Measurements from ENCODE around the gene SF3B1. TPM values are rescaled to one million over a fixed set of nuclear protein-coding genes. Genes with fewer than 3 reads are reported as not detected.

The SF3B1 gene
- total RNA-seq, 2 donors from 2014 or later, result 361 to 396 TPM

DNA sequence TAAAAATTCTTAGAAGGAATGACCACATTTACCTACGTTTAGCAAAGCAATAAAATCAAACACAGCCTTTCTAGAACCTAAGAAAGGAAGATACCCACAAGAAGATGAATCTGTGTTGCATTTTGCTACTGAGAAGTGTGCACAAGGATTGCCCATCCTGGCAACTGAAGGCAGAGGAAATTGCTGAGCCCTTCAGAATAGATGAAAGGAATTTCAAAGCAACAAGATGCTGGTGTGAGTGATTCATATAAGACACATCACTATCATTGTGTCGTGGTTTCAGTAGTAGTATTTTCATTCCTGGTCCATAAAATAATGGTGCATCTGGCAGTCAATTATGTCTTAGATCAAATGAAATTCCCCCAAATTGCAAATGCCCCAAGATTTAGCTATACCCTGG is 75.9 kb downstream of the SF3B1 start:
- no peaks in the 10 kb centered on the region for H3K27me3 ChIP-seq
- no peaks in the 10 kb centered on the region for H3K4me1 ChIP-seq
- ATAC-seq (no peak), DNase-seq (no peak)
- no peaks in the 10 kb centered on the region for H3K36me3 ChIP-seq (replicated peaks in 1 of 2; ENCODE audit: insufficient read depth in 1 of 2, low read depth in 2 of 2)
- intact Hi-C loops (cut with DNase I), result no loop called here
- WGBS, 2 donors, result 47 to 51% methylated on average over 2 of the region's 2 CpGs
- H3K4me3 ChIP-seq, result no peak overlapping the region
- no peak overlapping the region for H3K27ac ChIP-seq
- TF ChIP-seq, protein P1, sequence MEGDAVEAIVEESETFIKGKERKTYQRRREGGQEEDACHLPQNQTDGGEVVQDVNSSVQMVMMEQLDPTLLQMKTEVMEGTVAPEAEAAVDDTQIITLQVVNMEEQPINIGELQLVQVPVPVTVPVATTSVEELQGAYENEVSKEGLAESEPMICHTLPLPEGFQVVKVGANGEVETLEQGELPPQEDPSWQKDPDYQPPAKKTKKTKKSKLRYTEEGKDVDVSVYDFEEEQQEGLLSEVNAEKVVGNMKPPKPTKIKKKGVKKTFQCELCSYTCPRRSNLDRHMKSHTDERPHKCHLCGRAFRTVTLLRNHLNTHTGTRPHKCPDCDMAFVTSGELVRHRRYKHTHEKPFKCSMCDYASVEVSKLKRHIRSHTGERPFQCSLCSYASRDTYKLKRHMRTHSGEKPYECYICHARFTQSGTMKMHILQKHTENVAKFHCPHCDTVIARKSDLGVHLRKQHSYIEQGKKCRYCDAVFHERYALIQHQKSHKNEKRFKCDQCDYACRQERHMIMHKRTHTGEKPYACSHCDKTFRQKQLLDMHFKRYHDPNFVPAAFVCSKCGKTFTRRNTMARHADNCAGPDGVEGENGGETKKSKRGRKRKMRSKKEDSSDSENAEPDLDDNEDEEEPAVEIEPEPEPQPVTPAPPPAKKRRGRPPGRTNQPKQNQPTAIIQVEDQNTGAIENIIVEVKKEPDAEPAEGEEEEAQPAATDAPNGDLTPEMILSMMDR (IDR thresholded peaks at IDR 0.05), result no peak
- TF ChIP-seq POLR2A (IDR thresholded peaks at IDR 0.05), result no peak
- H3K9me3 ChIP-seq, result no peaks in the 10 kb centered on the region

DNA sequence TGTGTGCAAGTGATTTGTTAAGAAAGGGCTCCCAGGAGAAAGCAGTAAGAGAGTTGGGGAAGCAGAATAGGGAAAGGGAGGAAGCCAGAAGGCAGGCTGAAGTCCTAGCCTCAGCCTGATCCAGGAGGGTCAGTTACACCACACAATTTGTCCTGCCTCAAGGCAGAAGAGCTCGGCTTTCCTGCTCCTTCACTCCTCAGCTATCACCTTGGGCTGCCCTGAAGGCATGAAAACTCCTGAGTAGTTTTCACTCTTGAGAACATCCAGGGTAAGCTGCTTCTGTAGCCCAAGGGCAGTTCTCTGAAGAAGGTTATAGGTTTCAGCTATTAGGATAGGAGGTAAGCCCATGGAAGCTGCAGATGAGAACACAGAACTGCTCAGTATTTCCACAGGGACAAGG is 76.8 kb downstream of the SF3B1 start:
- DNase-seq (no peak), ATAC-seq (no peak)
- no peaks in the 10 kb centered on the region for H3K36me3 ChIP-seq (replicated peaks in 1 of 2; ENCODE audit: insufficient read depth in 1 of 2, low read depth in 2 of 2)
- WGBS, 2 donors, result 64 to 70% methylated on average over 1 of the region's 1 CpG
- H3K9me3 ChIP-seq, result no peaks in the 10 kb centered on the region
- H3K4me1 ChIP-seq, result no peaks in the 10 kb centered on the region
- TF ChIP-seq POLR2A (IDR thresholded peaks at IDR 0.05), result no peak
- TF ChIP-seq, protein P1 (IDR thresholded peaks at IDR 0.05), result no peak
- H3K27ac ChIP-seq, result no peak overlapping the region
- intact Hi-C loops (cut with DNase I), result no loop called here
- no peaks in the 10 kb centered on the region for H3K27me3 ChIP-seq
- H3K4me3 ChIP-seq, result no peak overlapping the region

DNA sequence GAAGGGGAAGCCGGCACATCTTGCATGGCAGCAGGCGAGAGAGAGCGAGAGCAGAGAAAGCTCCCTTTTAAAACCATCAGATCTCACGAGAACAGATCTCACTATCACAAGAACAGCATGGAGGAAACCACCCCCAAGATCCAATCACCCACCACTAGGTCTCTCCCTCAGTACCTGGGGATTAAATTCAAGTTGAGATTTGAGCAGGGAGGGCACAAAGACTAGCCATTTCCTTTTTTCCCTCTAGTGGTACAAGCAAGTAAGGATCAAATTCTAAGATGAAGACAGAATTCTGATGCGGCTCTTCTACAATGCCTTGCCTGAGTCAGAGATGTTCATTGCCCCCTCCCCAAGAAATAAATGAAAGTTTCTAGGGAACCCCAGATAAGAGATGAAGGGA is 78.7 kb downstream of the SF3B1 start:
- Histone ChIP-seq H3K4me1 (no peaks in the 10 kb centered on the region), H3K27ac (no peak overlapping the region), H3K9me3 (no peaks in the 10 kb centered on the region), H3K36me3 (replicated peaks in 1 of 2; ENCODE audit: insufficient read depth in 1 of 2, low read depth in 2 of 2) (no peaks in the 10 kb centered on the region), H3K4me3 (no peak overlapping the region), H3K27me3 (no peaks in the 10 kb centered on the region)
- 71 to 77% methylated on average over 5 of the region's 5 CpGs for WGBS, 2 donors
- no peak for ATAC-seq
- intact Hi-C loops (cut with DNase I), result no loop called here
- no peak for DNase-seq
- TF ChIP-seq, protein P1 (IDR thresholded peaks at IDR 0.05), result peak in 1 of 7 experiments; percentile 4
- no peak for TF ChIP-seq POLR2A (IDR thresholded peaks at IDR 0.05)

DNA sequence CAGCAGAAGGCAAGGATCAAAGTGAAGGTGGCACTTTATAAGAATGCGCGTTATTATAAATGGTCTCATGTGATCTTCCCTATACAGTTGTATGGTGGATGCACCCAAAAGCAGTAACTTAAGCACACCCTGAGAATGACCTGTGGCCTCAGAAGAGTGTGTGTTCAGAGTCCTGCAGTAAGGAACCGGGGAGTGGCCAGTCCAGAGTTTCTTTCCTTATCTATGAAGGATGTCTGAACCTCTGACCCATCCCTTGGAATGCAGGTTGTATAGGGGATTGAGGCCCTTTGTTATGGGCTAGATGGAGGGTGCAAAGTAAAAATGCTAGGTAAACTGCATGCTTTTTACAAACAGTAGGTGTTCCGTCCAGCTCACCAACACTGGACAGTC is 80.7 kb downstream of the SF3B1 start:
- intact Hi-C loops (cut with DNase I), result no loop called here
- WGBS, 2 donors, result 93 to 94% methylated on average over 4 of the region's 4 CpGs
- Histone ChIP-seq H3K27me3 (no peaks in the 10 kb centered on the region), H3K4me3 (no peak overlapping the region), H3K36me3 (replicated peaks in 1 of 2; ENCODE audit: insufficient read depth in 1 of 2, low read depth in 2 of 2) (no peaks in the 10 kb centered on the region), H3K27ac (no peak overlapping the region), H3K9me3 (no peaks in the 10 kb centered on the region), H3K4me1 (no peaks in the 10 kb centered on the region)
- ATAC-seq (no peak), DNase-seq (no peak)
- no peak for TF ChIP-seq POLR2A (IDR thresholded peaks at IDR 0.05)
- TF ChIP-seq, protein P1 (IDR thresholded peaks at IDR 0.05), result no peak

DNA sequence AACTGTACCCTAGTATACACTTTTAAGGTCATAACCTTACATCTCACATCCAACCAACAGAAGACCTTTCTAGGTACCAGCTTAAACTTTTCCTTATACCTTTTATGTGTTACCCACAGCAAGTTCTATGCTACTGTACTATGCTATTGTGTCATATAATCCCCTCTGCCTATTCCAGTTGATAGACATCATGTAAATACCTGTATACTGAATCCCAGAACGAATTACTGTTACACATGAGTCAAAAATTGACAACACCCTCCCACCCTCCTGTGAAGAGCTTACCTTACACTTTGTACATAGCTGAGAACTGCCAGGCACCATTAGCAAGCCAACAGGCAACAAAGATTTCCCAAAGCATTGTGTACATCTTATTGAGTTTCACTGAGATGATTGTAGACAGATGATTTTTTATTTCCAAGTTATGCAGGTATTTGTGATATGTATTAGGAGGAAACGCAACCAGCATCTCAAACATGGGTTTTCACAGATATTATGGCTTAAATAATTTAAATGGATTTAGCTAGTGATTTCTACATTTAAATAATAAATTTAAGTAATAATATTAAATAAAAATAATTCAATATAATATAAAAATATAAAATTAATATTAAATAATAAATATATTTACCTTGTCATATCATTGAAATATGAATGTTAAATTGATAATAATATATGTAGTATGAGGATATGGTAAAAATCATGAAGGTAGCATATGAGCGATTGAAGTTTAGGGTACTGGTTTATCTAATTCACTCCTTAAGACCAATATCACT is 81.2 kb downstream of the SF3B1 start:
- DNase-seq (no peak), ATAC-seq (no peak)
- TF ChIP-seq, protein P1 (IDR thresholded peaks at IDR 0.05), result no peak
- TF ChIP-seq POLR2A (IDR thresholded peaks at IDR 0.05), result no peak
- Histone ChIP-seq H3K4me3 (no peak overlapping the region), H3K27ac (no peak overlapping the region), H3K9me3 (no peaks in the 10 kb centered on the region), H3K36me3 (replicated peaks in 1 of 2; ENCODE audit: insufficient read depth in 1 of 2, low read depth in 2 of 2) (no peaks in the 10 kb centered on the region), H3K27me3 (no peaks in the 10 kb centered on the region), H3K4me1 (no peaks in the 10 kb centered on the region)
- 65 to 74% methylated on average over 3 of the region's 3 CpGs for WGBS, 2 donors
- intact Hi-C loops (cut with DNase I), result no loop called here
